ENCODE data around the gene IDH3A. TPM values are rescaled to one million over a fixed set of nuclear protein-coding genes. Genes with fewer than 3 reads are reported as not detected.

The IDH3A gene
- total and polyA plus RNA-seq, 9 of the 15 experiments (the other 6 are each of a cell fraction or from before 2014, with no cell fraction given): 37.4 to 249 (median 107) TPM

DNA sequence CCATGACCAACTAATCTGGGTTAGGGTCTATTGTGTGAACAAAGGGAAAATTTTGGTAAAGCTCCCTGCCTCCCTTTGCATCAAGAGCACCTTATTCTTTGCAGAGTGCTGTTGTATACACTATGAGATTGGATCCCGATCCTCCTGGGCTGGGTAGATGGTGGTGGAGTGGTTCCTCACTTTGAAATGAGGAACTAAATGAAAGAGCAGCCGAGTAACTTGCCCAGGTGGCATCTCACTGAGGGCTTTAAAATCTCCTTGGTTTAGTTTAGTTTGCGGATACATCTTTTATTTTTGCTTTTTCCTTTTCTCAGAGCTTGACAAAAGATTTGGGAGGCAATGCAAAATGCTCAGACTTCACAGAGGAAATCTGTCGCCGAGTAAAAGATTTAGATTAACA is 19.4 kb downstream of the IDH3A start (continued):
- TF ChIP-seq, protein P1, sequence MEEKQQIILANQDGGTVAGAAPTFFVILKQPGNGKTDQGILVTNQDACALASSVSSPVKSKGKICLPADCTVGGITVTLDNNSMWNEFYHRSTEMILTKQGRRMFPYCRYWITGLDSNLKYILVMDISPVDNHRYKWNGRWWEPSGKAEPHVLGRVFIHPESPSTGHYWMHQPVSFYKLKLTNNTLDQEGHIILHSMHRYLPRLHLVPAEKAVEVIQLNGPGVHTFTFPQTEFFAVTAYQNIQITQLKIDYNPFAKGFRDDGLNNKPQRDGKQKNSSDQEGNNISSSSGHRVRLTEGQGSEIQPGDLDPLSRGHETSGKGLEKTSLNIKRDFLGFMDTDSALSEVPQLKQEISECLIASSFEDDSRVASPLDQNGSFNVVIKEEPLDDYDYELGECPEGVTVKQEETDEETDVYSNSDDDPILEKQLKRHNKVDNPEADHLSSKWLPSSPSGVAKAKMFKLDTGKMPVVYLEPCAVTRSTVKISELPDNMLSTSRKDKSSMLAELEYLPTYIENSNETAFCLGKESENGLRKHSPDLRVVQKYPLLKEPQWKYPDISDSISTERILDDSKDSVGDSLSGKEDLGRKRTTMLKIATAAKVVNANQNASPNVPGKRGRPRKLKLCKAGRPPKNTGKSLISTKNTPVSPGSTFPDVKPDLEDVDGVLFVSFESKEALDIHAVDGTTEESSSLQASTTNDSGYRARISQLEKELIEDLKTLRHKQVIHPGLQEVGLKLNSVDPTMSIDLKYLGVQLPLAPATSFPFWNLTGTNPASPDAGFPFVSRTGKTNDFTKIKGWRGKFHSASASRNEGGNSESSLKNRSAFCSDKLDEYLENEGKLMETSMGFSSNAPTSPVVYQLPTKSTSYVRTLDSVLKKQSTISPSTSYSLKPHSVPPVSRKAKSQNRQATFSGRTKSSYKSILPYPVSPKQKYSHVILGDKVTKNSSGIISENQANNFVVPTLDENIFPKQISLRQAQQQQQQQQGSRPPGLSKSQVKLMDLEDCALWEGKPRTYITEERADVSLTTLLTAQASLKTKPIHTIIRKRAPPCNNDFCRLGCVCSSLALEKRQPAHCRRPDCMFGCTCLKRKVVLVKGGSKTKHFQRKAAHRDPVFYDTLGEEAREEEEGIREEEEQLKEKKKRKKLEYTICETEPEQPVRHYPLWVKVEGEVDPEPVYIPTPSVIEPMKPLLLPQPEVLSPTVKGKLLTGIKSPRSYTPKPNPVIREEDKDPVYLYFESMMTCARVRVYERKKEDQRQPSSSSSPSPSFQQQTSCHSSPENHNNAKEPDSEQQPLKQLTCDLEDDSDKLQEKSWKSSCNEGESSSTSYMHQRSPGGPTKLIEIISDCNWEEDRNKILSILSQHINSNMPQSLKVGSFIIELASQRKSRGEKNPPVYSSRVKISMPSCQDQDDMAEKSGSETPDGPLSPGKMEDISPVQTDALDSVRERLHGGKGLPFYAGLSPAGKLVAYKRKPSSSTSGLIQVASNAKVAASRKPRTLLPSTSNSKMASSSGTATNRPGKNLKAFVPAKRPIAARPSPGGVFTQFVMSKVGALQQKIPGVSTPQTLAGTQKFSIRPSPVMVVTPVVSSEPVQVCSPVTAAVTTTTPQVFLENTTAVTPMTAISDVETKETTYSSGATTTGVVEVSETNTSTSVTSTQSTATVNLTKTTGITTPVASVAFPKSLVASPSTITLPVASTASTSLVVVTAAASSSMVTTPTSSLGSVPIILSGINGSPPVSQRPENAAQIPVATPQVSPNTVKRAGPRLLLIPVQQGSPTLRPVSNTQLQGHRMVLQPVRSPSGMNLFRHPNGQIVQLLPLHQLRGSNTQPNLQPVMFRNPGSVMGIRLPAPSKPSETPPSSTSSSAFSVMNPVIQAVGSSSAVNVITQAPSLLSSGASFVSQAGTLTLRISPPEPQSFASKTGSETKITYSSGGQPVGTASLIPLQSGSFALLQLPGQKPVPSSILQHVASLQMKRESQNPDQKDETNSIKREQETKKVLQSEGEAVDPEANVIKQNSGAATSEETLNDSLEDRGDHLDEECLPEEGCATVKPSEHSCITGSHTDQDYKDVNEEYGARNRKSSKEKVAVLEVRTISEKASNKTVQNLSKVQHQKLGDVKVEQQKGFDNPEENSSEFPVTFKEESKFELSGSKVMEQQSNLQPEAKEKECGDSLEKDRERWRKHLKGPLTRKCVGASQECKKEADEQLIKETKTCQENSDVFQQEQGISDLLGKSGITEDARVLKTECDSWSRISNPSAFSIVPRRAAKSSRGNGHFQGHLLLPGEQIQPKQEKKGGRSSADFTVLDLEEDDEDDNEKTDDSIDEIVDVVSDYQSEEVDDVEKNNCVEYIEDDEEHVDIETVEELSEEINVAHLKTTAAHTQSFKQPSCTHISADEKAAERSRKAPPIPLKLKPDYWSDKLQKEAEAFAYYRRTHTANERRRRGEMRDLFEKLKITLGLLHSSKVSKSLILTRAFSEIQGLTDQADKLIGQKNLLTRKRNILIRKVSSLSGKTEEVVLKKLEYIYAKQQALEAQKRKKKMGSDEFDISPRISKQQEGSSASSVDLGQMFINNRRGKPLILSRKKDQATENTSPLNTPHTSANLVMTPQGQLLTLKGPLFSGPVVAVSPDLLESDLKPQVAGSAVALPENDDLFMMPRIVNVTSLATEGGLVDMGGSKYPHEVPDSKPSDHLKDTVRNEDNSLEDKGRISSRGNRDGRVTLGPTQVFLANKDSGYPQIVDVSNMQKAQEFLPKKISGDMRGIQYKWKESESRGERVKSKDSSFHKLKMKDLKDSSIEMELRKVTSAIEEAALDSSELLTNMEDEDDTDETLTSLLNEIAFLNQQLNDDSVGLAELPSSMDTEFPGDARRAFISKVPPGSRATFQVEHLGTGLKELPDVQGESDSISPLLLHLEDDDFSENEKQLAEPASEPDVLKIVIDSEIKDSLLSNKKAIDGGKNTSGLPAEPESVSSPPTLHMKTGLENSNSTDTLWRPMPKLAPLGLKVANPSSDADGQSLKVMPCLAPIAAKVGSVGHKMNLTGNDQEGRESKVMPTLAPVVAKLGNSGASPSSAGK (IDR thresholded peaks at IDR 0.05): no peak
- TF ChIP-seq ZNF644 (tag; IDR thresholded peaks at IDR 0.05; ENCODE audit: low read depth): no peak
- TF ChIP-seq YBX1 (IDR thresholded peaks at IDR 0.05): no peak
- TF ChIP-seq SMAD2 (IDR thresholded peaks at IDR 0.05; ENCODE audit: low read depth, low read length): no peak
- TF ChIP-seq, protein P2, sequence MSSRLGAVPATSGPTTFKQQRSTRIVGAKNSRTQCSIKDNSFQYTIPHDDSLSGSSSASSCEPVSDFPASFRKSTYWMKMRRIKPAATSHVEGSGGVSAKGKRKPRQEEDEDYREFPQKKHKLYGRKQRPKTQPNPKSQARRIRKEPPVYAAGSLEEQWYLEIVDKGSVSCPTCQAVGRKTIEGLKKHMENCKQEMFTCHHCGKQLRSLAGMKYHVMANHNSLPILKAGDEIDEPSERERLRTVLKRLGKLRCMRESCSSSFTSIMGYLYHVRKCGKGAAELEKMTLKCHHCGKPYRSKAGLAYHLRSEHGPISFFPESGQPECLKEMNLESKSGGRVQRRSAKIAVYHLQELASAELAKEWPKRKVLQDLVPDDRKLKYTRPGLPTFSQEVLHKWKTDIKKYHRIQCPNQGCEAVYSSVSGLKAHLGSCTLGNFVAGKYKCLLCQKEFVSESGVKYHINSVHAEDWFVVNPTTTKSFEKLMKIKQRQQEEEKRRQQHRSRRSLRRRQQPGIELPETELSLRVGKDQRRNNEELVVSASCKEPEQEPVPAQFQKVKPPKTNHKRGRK (tag; IDR thresholded peaks at IDR 0.05): no peak
